SK-N-MC (cell line): ENCODE measurements around the gene PIH1D1.

Source experiments
- DNase-seq: peaks from one replicate; pipeline ENCODE4 v3.0.0-alpha.2; 2011; ENCODE audit warnings: low read depth, low spot score
- H3K27ac ChIP-seq: fragments of 200-600 bp; sonication (generic); 2 replicates; pipeline ENCODE4 v1.5.1; 2016; ENCODE audit warnings: mixed run types
- H3K36me3 ChIP-seq: fragments of 200-600 bp; sonication (generic); 2 replicates; pipeline ENCODE4 v1.6.1; 2017; ENCODE audit warnings: antibody characterized with exemption, low read length, mixed read lengths; ENCODE audit not compliant: insufficient read depth
- H3K4me3 ChIP-seq: fragments of 200-600 bp; sonication (generic); 2 replicates; pipeline ENCODE4 v1.5.1; 2016
- H3K9ac ChIP-seq: fragments of 200-600 bp; sonication (generic); 2 replicates; pipeline ENCODE4 v1.8.0; 2017; ENCODE audit warnings: mixed run types, mixed read lengths; ENCODE audit not compliant: insufficient read length
- H3K9me3 ChIP-seq: fragments of 200-600 bp; sonication (generic); 2 replicates; pipeline ENCODE4 v1.6.1; 2017; ENCODE audit warnings: low read depth, mild to moderate bottlenecking, antibody characterized with exemption, low read length, moderate library complexity, mixed read lengths
- EZH2 ChIP-seq: fragments of 200-600 bp; sonication (generic); IDR thresholded peaks from one replicate; pipeline ENCODE4 v1.6.1; 2017; ENCODE audit warnings: antibody characterized with exemption
- FOXP2 ChIP-seq: optimal IDR thresholded peaks from 2 replicates; pipeline ENCODE3; 2011; ENCODE audit warnings: mild to moderate bottlenecking, moderate library complexity; ENCODE audit not compliant: insufficient read depth; ENCODE audit errors: extremely low read length, control extremely low read depth
- POLR2AphosphoS5 ChIP-seq: IDR thresholded peaks from 2 replicates; pipeline ENCODE4 v1.6.1; 2012; ENCODE audit warnings: mild to moderate bottlenecking, low read depth, low read length, borderline replicate concordance

PIH1D1 gene

GRCh38 chr19:49451430-49452181, at the start of gene PIH1D1:
PIH1D1 (minus strand) TSS chr19:49451814; CDS start chr19:49451574, 240 bp downstream.
- TF ChIP-seq FOXP2, result peak; percentile 100
- no peak for TF ChIP-seq EZH2
- peak; percentile 90 for TF ChIP-seq POLR2AphosphoS5
- H3K36me3 ChIP-seq, result peaks cover 24% of the 10 kb centered on the region
- H3K9me3 ChIP-seq, result no peaks in the 10 kb centered on the region
- H3K27ac ChIP-seq, result peak within 1 kb of the TSS; percentile 99
- peak within 1 kb of the TSS; percentile 96 for H3K4me3 ChIP-seq
- DNase-seq, result peak; percentile 99
- peak within 1 kb of the TSS; percentile 99 for H3K9ac ChIP-seq

- DNase-seq, result no peak
- H3K27ac ChIP-seq, result peak overlapping the region; percentile 70
- peak overlapping the region; percentile 100 for H3K4me3 ChIP-seq
- H3K36me3 ChIP-seq, result peaks cover 40% of the 10 kb centered on the region
- H3K9ac ChIP-seq, result peak overlapping the region; percentile 100
- TF ChIP-seq POLR2AphosphoS5 (no peak), EZH2 (no peak), FOXP2 (no peak)
- H3K9me3 ChIP-seq, result no peaks in the 10 kb centered on the region
These were observed 47.5 kb upstream of the PIH1D1 start for GRCh38 chr19:49499030-49499670.

- no peak for DNase-seq
- Histone ChIP-seq H3K9ac (peak overlapping the region; percentile 100), H3K36me3 (peaks cover 40% of the 10 kb centered on the region), H3K9me3 (no peaks in the 10 kb centered on the region), H3K27ac (peak overlapping the region; percentile 70), H3K4me3 (peak overlapping the region; percentile 100)
- TF ChIP-seq EZH2, result no peak
- no peak for TF ChIP-seq POLR2AphosphoS5
- TF ChIP-seq FOXP2, result no peak
These were observed 46.9 kb upstream of the PIH1D1 start for GRCh38 chr19:49498475-49498874.

- Histone ChIP-seq H3K36me3 (peaks cover 47% of the 10 kb centered on the region), H3K27ac (peak overlapping the region; percentile 99), H3K9me3 (no peaks in the 10 kb centered on the region), H3K9ac (peak overlapping the region; percentile 100), H3K4me3 (peak overlapping the region; percentile 100)
- TF ChIP-seq POLR2AphosphoS5, result no peak
- TF ChIP-seq FOXP2, result no peak
- no peak for TF ChIP-seq EZH2
- DNase-seq, result no peak
These were observed 46.1 kb upstream of the PIH1D1 start for GRCh38 chr19:49497789-49498103.

GRCh38 chr19:49497047-49497788, 45.6 kb upstream of the PIH1D1 start:
- H3K27ac ChIP-seq, result peak overlapping the region; percentile 99
- no peaks in the 10 kb centered on the region for H3K9me3 ChIP-seq
- H3K9ac ChIP-seq, result peak overlapping the region; percentile 100
- TF ChIP-seq EZH2 (no peak), POLR2AphosphoS5 (peak; percentile 59; the same call in 1 of the 2 replicates), FOXP2 (no peak)
- peak overlapping the region; percentile 100 for H3K4me3 ChIP-seq
- DNase-seq, result no peak
- peaks cover 52% of the 10 kb centered on the region for H3K36me3 ChIP-seq

- peaks cover 58% of the 10 kb centered on the region for H3K36me3 ChIP-seq
- H3K9ac ChIP-seq, result peak overlapping the region; percentile 100
- no peak for TF ChIP-seq POLR2AphosphoS5
- TF ChIP-seq FOXP2, result no peak
- TF ChIP-seq EZH2, result no peak
- peak overlapping the region; percentile 100 for H3K4me3 ChIP-seq
- no peak for DNase-seq
- H3K27ac ChIP-seq, result peak overlapping the region; percentile 99
- no peaks in the 10 kb centered on the region for H3K9me3 ChIP-seq
These were observed 45.0 kb upstream of the PIH1D1 start for GRCh38 chr19:49496574-49497008.

GRCh38 chr19:49492573-49493405, 41.2 kb upstream of the PIH1D1 start:
- DNase-seq, result no peak
- H3K9ac ChIP-seq, result no peak overlapping the region
- no peak overlapping the region for H3K4me3 ChIP-seq
- H3K27ac ChIP-seq, result peak overlapping the region; percentile 97
- peak; percentile 74 for TF ChIP-seq POLR2AphosphoS5
- no peak for TF ChIP-seq EZH2
- no peaks in the 10 kb centered on the region for H3K9me3 ChIP-seq
- peaks cover 71% of the 10 kb centered on the region for H3K36me3 ChIP-seq
